HepG2 (cell line): Measurements from ENCODE around the gene TALDO1. TPM values are rescaled to one million over a fixed set of nuclear protein-coding genes. Genes with fewer than 3 reads are reported as not detected.

Experiments
- BORCS8-MEF2B ChIP-seq: sonication (generic); formaldehyde crosslinking; IDR thresholded peaks from 2 replicates; pipeline ENCODE4 v1.8.0; 2022; ENCODE audit warnings: mild to moderate bottlenecking, missing genetic modification reagents
- CCAR2 ChIP-seq: fragments of 200-400 bp; formaldehyde crosslinking; optimal IDR thresholded peaks from 2 replicates; pipeline ENCODE3; 2018; ENCODE audit warnings: low read depth, mild to moderate bottlenecking, low read length, moderate library complexity
- ELF3 ChIP-seq: IDR thresholded peaks from 2 replicates; pipeline ENCODE4 v1.6.1; 2016; ENCODE audit warnings: missing genetic modification reagents, missing compliant biosample characterization
- GTF3A ChIP-seq: sonication (generic); formaldehyde crosslinking; conservative IDR thresholded peaks from 2 replicates; pipeline ENCODE4 v1.4.0; 2020; ENCODE audit warnings: mild to moderate bottlenecking, missing genetic modification reagents
- JUN ChIP-seq: sonication (generic); formaldehyde crosslinking; IDR thresholded peaks from 2 replicates; pipeline ENCODE4 v1.4.0; 2020; ENCODE audit warnings: mild to moderate bottlenecking, missing genetic modification reagents
- MIER3 ChIP-seq: IDR thresholded peaks from 2 replicates; pipeline ENCODE4 v1.6.1; 2016; ENCODE audit warnings: missing compliant biosample characterization, borderline replicate concordance
- MTF2 ChIP-seq: sonication (generic); formaldehyde crosslinking; IDR thresholded peaks from 2 replicates; pipeline ENCODE4 v1.5.0; 2020; ENCODE audit warnings: missing genetic modification reagents, borderline replicate concordance
- RXRA ChIP-seq: sonication (generic); formaldehyde crosslinking; IDR thresholded peaks from 2 replicates; pipeline ENCODE4 v1.5.1; 2020; ENCODE audit warnings: missing genetic modification reagents
- SRSF1 ChIP-seq: fragments of 200-400 bp; formaldehyde crosslinking; optimal IDR thresholded peaks from 2 replicates; pipeline ENCODE3; 2017; ENCODE audit warnings: mild to moderate bottlenecking, low read depth, low read length, moderate library complexity
- SRY ChIP-seq: sonication (generic); formaldehyde crosslinking; IDR thresholded peaks from 2 replicates; pipeline ENCODE4 v1.8.0; 2022; ENCODE audit warnings: mild to moderate bottlenecking, missing genetic modification reagents
- YEATS2 ChIP-seq: sonication (generic); formaldehyde crosslinking; IDR thresholded peaks from 2 replicates; pipeline ENCODE4 v1.4.0; 2020; ENCODE audit warnings: missing genetic modification reagents, borderline replicate concordance
- ZFAT ChIP-seq: sonication (generic); formaldehyde crosslinking; conservative IDR thresholded peaks from 2 replicates; pipeline ENCODE4 v1.8.1; 2023; ENCODE audit warnings: missing genetic modification reagents, inconsistent platforms
- ZMYM2 ChIP-seq: sonication (generic); formaldehyde crosslinking; IDR thresholded peaks from 2 replicates; pipeline ENCODE4 v1.8.0; 2022; ENCODE audit warnings: mild to moderate bottlenecking, missing genetic modification reagents
- ZMYM3 ChIP-seq: sonication (generic); formaldehyde crosslinking; IDR thresholded peaks from 2 replicates; pipeline ENCODE4 v1.5.1; 2020; ENCODE audit warnings: mild to moderate bottlenecking, missing genetic modification reagents
- ZNF160 ChIP-seq: sonication (generic); formaldehyde crosslinking; IDR thresholded peaks from 2 replicates; pipeline ENCODE4 v1.8.0; 2022; ENCODE audit warnings: mild to moderate bottlenecking, inconsistent platforms, missing genetic modification reagents
- ZNF317 ChIP-seq: sonication (generic); formaldehyde crosslinking; IDR thresholded peaks from 2 replicates; pipeline ENCODE4 v1.5.0; 2020; ENCODE audit warnings: mild to moderate bottlenecking, missing genetic modification reagents
- ZNF331 ChIP-seq: sonication (generic); formaldehyde crosslinking; IDR thresholded peaks from 2 replicates; pipeline ENCODE4 v1.4.0; 2020; ENCODE audit warnings: missing genetic modification reagents
- ZNF75D ChIP-seq: sonication (generic); formaldehyde crosslinking; IDR thresholded peaks from 2 replicates; pipeline ENCODE4 v1.8.1; 2023; ENCODE audit warnings: missing genetic modification reagents, mild to moderate bottlenecking, borderline replicate concordance
- ZNF878 ChIP-seq: sonication (generic); formaldehyde crosslinking; IDR thresholded peaks from 2 replicates; pipeline ENCODE4 v1.8.1; 2023; ENCODE audit warnings: mild to moderate bottlenecking, missing genetic modification reagents, moderate library complexity
- ZNF879 ChIP-seq: sonication (generic); formaldehyde crosslinking; IDR thresholded peaks from 2 replicates; pipeline ENCODE4 v1.8.1; 2023; ENCODE audit warnings: missing genetic modification reagents
- ZSCAN30 ChIP-seq: sonication (generic); formaldehyde crosslinking; IDR thresholded peaks from 2 replicates; pipeline ENCODE4 v1.5.0; 2020; ENCODE audit warnings: mild to moderate bottlenecking, missing genetic modification reagents
- ZSCAN9 ChIP-seq: IDR thresholded peaks from 2 replicates; pipeline ENCODE4 v1.6.1; 2016; ENCODE audit warnings: borderline replicate concordance
- polyA plus RNA-seq, 8 experiments: library from polyadenylated mRNA; depleted of rRNA in 3 of 8; stranded (reverse) in 7 of 8; unstranded in 1 of 8; fragments of >200 nt; fragmentation: Illumina TruSeq in 4 of 8; extraction: Trizol in 4 of 8; gene quantifications; 2 replicates each; pipeline versions ENCODE4 v1.2.1 to v1.2.3, GENCODE V29; 2011 to 2016; ENCODE audit warnings: low read depth in 4 of 8, missing spikeins in 1 of 8, mixed read lengths in 1 of 8; ENCODE audit not compliant: insufficient read depth in 1 of 8
- total RNA-seq, 5 experiments: library from RNA; depleted of rRNA; stranded (reverse); fragments of >200 nt; fragmentation: Illumina TruSeq; extraction: Trizol; gene quantifications; 2 replicates each; pipeline ENCODE4 v1.2.3, GENCODE V29; 2016; ENCODE audit warnings: low read depth in 1 of 5
- TF ChIP-seq, protein P1 (sequence below): IDR thresholded peaks from 2 replicates; pipeline ENCODE4 v1.6.1; 2018; ENCODE audit warnings: missing genetic modification reagents, mild to moderate bottlenecking, missing compliant biosample characterization
- TF ChIP-seq, protein P2 (sequence below): sonication (generic); formaldehyde crosslinking; IDR thresholded peaks from 2 replicates; pipeline ENCODE4 v1.5.0; 2020; ENCODE audit warnings: mild to moderate bottlenecking, missing genetic modification reagents, borderline replicate concordance
- TF ChIP-seq, protein P3 (sequence below): IDR thresholded peaks from 2 replicates; pipeline ENCODE4 v1.6.1; 2016; ENCODE audit warnings: missing biosample characterization, missing genetic modification reagents, low read depth
- TF ChIP-seq, protein P4 (sequence below): IDR thresholded peaks from 2 replicates; pipeline ENCODE4 v1.6.1; 2016; ENCODE audit warnings: low read depth, control low read depth

Gene TALDO1
- total and polyA plus RNA-seq, 2 of the 13 experiments (the other 11 are each of a cell fraction or from before 2014, with no cell fraction given), result 107 to 240 TPM

DNA sequence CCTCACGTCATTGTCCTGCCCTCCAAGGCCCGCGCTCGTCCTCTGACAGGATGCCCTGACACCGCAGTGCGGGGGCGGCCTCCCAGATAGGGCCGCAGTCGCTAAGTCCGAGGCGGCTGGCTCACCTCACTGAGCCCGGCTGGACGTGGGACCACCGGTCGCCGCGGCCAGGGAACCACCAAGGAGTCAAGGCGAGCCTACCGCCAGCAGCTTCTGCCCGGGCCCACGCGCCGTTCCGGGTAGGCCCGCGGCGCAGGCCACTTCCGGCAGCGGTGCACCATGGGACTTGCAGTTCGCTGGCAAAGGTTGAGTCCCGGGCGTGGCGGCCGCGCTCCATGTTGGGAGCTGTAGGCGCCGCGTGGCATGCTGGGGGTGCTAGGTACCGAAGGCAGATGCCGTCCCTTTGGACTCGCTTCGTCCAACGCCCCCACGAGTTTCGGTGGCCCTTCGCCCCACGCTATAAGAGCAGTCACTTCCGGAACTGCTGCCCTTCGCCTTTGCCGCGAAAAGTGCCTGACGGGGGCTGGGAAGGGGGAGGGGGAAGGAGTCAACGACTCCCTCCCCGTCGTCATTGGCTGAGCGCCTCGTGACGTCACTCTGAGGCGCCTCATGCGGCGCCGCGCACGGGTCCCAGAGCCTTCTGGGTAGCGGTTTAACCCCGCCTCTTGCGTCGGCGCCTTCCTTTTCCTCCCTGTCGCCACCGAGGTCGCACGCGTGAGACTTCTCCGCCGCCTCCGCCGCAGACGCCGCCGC is 62.2 kb downstream of the TALDO1 start, which contains the start of gene RPLP2 (continued):
- TF ChIP-seq JUN (CRISPR knock-in tag) (peak; percentile 84; the same call in 1 of the 2 replicates), ZNF879 (CRISPR knock-in tag) (no peak), ZNF878 (CRISPR knock-in tag) (no peak), ZNF160 (CRISPR knock-in tag) (peak; percentile 30; the same call in 1 of the 2 replicates), ZMYM2 (CRISPR knock-in tag) (no peak; the same call in 1 of the 2 replicates), SRSF1 (peak; percentile 28), CCAR2 (no peak), SRY (CRISPR knock-in tag) (no peak), ZFAT (no peak; the same call in 1 of the 2 replicates), YEATS2 (CRISPR knock-in tag) (peak; percentile 88; the same call in 1 of the 2 replicates), ZSCAN9 (CRISPR knock-in tag) (peak; percentile 77; the same call in 1 of the 2 replicates), ELF3 (peak; percentile 59), ZNF331 (no peak), ZSCAN30 (CRISPR knock-in tag) (no peak), BORCS8-MEF2B (CRISPR knock-in tag) (peak; percentile 92; the same call in 1 of the 2 replicates), ZMYM3 (CRISPR knock-in tag) (no peak), RXRA (CRISPR knock-in tag) (peak; percentile 77), MIER3 (CRISPR knock-in tag) (no peak), ZNF75D (CRISPR knock-in tag) (no peak), ZNF317 (CRISPR knock-in tag) (0 out of 2 replicates have a peak, but pooled peaks have one; percentile 35), MTF2 (CRISPR knock-in tag) (no peak), GTF3A (CRISPR knock-in tag) (peak; percentile 65; the same call in 1 of the 2 replicates)
- TF ChIP-seq, protein P1, sequence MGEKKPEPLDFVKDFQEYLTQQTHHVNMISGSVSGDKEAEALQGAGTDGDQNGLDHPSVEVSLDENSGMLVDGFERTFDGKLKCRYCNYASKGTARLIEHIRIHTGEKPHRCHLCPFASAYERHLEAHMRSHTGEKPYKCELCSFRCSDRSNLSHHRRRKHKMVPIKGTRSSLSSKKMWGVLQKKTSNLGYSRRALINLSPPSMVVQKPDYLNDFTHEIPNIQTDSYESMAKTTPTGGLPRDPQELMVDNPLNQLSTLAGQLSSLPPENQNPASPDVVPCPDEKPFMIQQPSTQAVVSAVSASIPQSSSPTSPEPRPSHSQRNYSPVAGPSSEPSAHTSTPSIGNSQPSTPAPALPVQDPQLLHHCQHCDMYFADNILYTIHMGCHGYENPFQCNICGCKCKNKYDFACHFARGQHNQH (CRISPR knock-in tag), result peak; percentile 67
- TF ChIP-seq, protein P2, sequence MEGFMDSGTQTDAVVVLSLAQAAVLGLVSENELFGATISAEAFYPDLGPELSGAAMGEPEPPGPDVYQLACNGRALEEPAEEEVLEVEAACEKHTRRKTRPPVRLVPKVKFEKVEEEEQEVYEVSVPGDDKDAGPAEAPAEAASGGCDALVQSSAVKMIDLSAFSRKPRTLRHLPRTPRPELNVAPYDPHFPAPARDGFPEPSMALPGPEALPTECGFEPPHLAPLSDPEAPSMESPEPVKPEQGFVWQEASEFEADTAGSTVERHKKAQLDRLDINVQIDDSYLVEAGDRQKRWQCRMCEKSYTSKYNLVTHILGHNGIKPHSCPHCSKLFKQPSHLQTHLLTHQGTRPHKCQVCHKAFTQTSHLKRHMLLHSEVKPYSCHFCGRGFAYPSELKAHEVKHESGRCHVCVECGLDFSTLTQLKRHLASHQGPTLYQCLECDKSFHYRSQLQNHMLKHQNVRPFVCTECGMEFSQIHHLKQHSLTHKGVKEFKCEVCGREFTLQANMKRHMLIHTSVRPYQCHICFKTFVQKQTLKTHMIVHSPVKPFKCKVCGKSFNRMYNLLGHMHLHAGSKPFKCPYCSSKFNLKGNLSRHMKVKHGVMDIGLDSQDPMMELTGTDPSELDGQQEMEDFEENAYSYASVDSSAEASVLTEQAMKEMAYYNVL (CRISPR knock-in tag), result no peak
- TF ChIP-seq, protein P3, sequence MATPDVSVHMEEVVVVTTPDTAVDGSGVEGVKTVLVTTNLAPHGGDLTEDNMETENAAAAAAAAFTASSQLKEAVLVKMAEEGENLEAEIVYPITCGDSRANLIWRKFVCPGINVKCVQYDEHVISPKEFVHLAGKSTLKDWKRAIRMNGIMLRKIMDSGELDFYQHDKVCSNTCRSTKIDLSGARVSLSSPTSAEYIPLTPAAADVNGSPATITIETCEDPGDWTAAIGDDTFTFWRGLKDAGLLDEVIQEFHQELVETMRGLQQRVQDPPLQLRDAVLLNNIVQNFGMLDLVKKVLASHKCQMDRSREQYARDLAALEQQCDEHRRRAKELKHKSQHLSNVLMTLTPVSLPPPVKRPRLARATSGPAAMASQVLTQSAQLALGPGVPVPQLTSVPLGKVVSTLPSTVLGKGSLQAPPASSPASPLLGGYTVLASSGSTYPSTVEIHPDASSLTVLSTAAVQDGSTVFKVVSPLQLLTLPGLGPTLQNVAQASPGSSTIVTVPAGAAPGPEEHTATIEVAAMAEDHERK (CRISPR knock-in tag), result peak; percentile 87
- TF ChIP-seq, protein P4, sequence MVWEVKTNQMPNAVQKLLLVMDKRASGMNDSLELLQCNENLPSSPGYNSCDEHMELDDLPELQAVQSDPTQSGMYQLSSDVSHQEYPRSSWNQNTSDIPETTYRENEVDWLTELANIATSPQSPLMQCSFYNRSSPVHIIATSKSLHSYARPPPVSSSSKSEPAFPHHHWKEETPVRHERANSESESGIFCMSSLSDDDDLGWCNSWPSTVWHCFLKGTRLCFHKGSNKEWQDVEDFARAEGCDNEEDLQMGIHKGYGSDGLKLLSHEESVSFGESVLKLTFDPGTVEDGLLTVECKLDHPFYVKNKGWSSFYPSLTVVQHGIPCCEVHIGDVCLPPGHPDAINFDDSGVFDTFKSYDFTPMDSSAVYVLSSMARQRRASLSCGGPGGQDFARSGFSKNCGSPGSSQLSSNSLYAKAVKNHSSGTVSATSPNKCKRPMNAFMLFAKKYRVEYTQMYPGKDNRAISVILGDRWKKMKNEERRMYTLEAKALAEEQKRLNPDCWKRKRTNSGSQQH, result no peak
